GM21526 (cell line): ENCODE results near the gene CRACR2A.
A peak's percentile ranks its signal among the peaks of the same experiment; 100 is the strongest.

Experiments
- ATAC-seq: cut with Tn5 transposase; IDR thresholded peaks from one replicate; pipeline ENCODE4 v1.9.1; 2021; ENCODE audit warnings: moderate library complexity; ENCODE audit not compliant: unreplicated experiment, low FRiP score

The CRACR2A gene

GRCh38 chr12:3752741-3753486 lies at the start of gene CRACR2A:
TSS of gene CRACR2A (minus strand) at chr12:3753109. CDS start at chr12:3696999, 56,110 bp downstream.
- peak; percentile 85 for ATAC-seq

GRCh38 chr12:3797531-3798048 lies 44.7 kb upstream of the CRACR2A start:
- no peak for ATAC-seq

GRCh38 chr12:3795492-3796133 lies 42.7 kb upstream of the CRACR2A start:
- no peak for ATAC-seq

GRCh38 chr12:3795066-3795465 lies 42.2 kb upstream of the CRACR2A start:
- ATAC-seq: no peak

- no peak for ATAC-seq
These were observed 39.8 kb upstream of the CRACR2A start for GRCh38 chr12:3792623-3793288.

- no peak for ATAC-seq
These were observed 38.5 kb upstream of the CRACR2A start for GRCh38 chr12:3791256-3791874.

GRCh38 chr12:3790642-3791041 lies 37.7 kb upstream of the CRACR2A start:
- no peak for ATAC-seq

GRCh38 chr12:3789838-3790237 lies 36.9 kb upstream of the CRACR2A start:
- no peak for ATAC-seq

- no peak for ATAC-seq
These were observed 24.4 kb upstream of the CRACR2A start for GRCh38 chr12:3777206-3777809.

- no peak for ATAC-seq
These were observed 22.6 kb upstream of the CRACR2A start for GRCh38 chr12:3775385-3776035.

- ATAC-seq: no peak
These were observed 19.5 kb upstream of the CRACR2A start for GRCh38 chr12:3772380-3772779.

GRCh38 chr12:3771853-3772252 lies 18.9 kb upstream of the CRACR2A start:
- no peak for ATAC-seq

- ATAC-seq: no peak
These were observed 18.0 kb upstream of the CRACR2A start for GRCh38 chr12:3770891-3771290.

GRCh38 chr12:3768911-3769447 lies 16.1 kb upstream of the CRACR2A start:
- no peak for ATAC-seq

- ATAC-seq: no peak
These were observed 8.3 kb upstream of the CRACR2A start for GRCh38 chr12:3761116-3761735.

GRCh38 chr12:3759878-3760277 lies 7.0 kb upstream of the CRACR2A start:
- no peak for ATAC-seq

- ATAC-seq: no peak
These were observed 4.4 kb upstream of the CRACR2A start for GRCh38 chr12:3757261-3757660.

- no peak for ATAC-seq
These were observed 3.0 kb upstream of the CRACR2A start for GRCh38 chr12:3755898-3756297.

GRCh38 chr12:3753544-3754284 lies 805 bp upstream of the CRACR2A start:
- no peak for ATAC-seq
